ENCODE measurements around the gene TMEM82. TPM values are rescaled to one million over a fixed set of nuclear protein-coding genes. Genes with fewer than 3 reads are reported as not detected.

Gene TMEM82
- total RNA-seq, 4 donors from 2014 or later = 0.33 TPM; not detected in 3

GRCh38 chr1:15732686-15733081 lies 9.6 kb upstream of the TMEM82 start:
- intact Hi-C loops (cut with DNase I; ENCODE audit: low total_unique reads) = no loop called here
- no peaks in the 10 kb centered on the region for H3K9me3 ChIP-seq
- H3K27me3 ChIP-seq = no peaks in the 10 kb centered on the region
- no peak overlapping the region for H3K4me3 ChIP-seq
- peaks cover 0 to 73% of the 10 kb centered on the region in 2 donors for H3K36me3 ChIP-seq
- H3K4me1 ChIP-seq = peaks cover 28 to 40% of the 10 kb centered on the region in 2 donors
- ATAC-seq (no peak), DNase-seq (peak in 1 of 2 donors; percentile 10)
- in situ Hi-C loops (cut with MboI; ENCODE audit: low sequenced_read_pairs in 4 of 4) = loop anchor here in 2 of 4 donors (10.0 to 25.0 kb wide), 2 partner anchors 138 to 145 kb away; partner anchors contain the start of gene AGMAT (in 1 of the 2)
- H3K27ac ChIP-seq = peak overlapping the region; percentile 59 to 95 (median 89)
- no peak for TF ChIP-seq CTCF (IDR thresholded peaks at IDR 0.05 in 4 of 5, conservative IDR thresholded peaks at IDR 0.05 in 1 of 5)
- TF ChIP-seq POLR2A (IDR thresholded peaks at IDR 0.05) = no peak

GRCh38 chr1:15733218-15733725 lies 9.0 kb upstream of the TMEM82 start:
- TF ChIP-seq POLR2A (IDR thresholded peaks at IDR 0.05) (no peak), CTCF (IDR thresholded peaks at IDR 0.05 in 4 of 5, conservative IDR thresholded peaks at IDR 0.05 in 1 of 5) (no peak)
- in situ Hi-C loops (cut with MboI; ENCODE audit: low sequenced_read_pairs in 4 of 4) = loop anchor here in 2 of 4 donors (10.0 to 25.0 kb wide), 2 partner anchors 138 to 146 kb away; partner anchors contain the start of gene AGMAT (in 1 of the 2)
- Histone ChIP-seq H3K4me3 (no peak overlapping the region), H3K9me3 (no peaks in the 10 kb centered on the region), H3K4me1 (peaks cover 30 to 41% of the 10 kb centered on the region in 2 donors), H3K36me3 (peaks cover 0 to 67% of the 10 kb centered on the region in 2 donors), H3K27ac (peak overlapping the region; percentile 59 to 95 (median 89)), H3K27me3 (no peaks in the 10 kb centered on the region)
- intact Hi-C loops (cut with DNase I; ENCODE audit: low total_unique reads) = no loop called here
- no peak for ATAC-seq
- DNase-seq = peak in 1 of 2 donors; percentile 14

- in situ Hi-C loops (cut with MboI; ENCODE audit: low sequenced_read_pairs in 4 of 4) = loop anchor here in 2 of 4 donors (10.0 to 25.0 kb wide), 2 partner anchors 139 to 146 kb away; partner anchors contain the start of gene AGMAT (in 1 of the 2)
- no peak overlapping the region for H3K4me3 ChIP-seq
Observed at GRCh38 chr1:15733726-15734226, 8.5 kb upstream of the TMEM82 start.

GRCh38 chr1:15734296-15734695 lies 8.0 kb upstream of the TMEM82 start:
- Histone ChIP-seq H3K27ac (peak overlapping the region; percentile 86 to 96 (median 94)), H3K27me3 (no peaks in the 10 kb centered on the region), H3K36me3 (peaks cover 0 to 57% of the 10 kb centered on the region in 2 donors), H3K9me3 (no peaks in the 10 kb centered on the region), H3K4me1 (peaks cover 37 to 43% of the 10 kb centered on the region in 2 donors), H3K4me3 (no peak overlapping the region)
- intact Hi-C loops (cut with DNase I; ENCODE audit: low total_unique reads) = no loop called here
- ATAC-seq (no peak), DNase-seq (peak in 1 of 2 donors; percentile 15)
- TF ChIP-seq POLR2A (IDR thresholded peaks at IDR 0.05) = no peak
- no peak for TF ChIP-seq CTCF (IDR thresholded peaks at IDR 0.05 in 4 of 5, conservative IDR thresholded peaks at IDR 0.05 in 1 of 5)
- in situ Hi-C loops (cut with MboI; ENCODE audit: low sequenced_read_pairs in 4 of 4) = loop anchor here in 2 of 4 donors (10.0 to 25.0 kb wide), 2 partner anchors 139 to 147 kb away; partner anchors contain the start of gene AGMAT (in 1 of the 2)

More at GRCh38 chr1:15733726-15734226, 8.5 kb upstream of the TMEM82 start:
- intact Hi-C loops (cut with DNase I; ENCODE audit: low total_unique reads) = no loop called here
- DNase-seq = peak in 1 of 2 donors; percentile 11
- peaks cover 0 to 62% of the 10 kb centered on the region in 2 donors for H3K36me3 ChIP-seq
- peak overlapping the region; percentile 59 to 95 (median 89) for H3K27ac ChIP-seq
- ATAC-seq = no peak
- H3K4me1 ChIP-seq = peaks cover 32 to 41% of the 10 kb centered on the region in 2 donors
- no peaks in the 10 kb centered on the region for H3K27me3 ChIP-seq
- TF ChIP-seq POLR2A (IDR thresholded peaks at IDR 0.05) (no peak), CTCF (IDR thresholded peaks at IDR 0.05 in 4 of 5, conservative IDR thresholded peaks at IDR 0.05 in 1 of 5) (no peak)
- no peaks in the 10 kb centered on the region for H3K9me3 ChIP-seq
